GM12878 (cell line): ENCODE data around the gene OR2AE1. TPM values are rescaled to one million over a fixed set of nuclear protein-coding genes. Genes with fewer than 3 reads are reported as not detected.

Source experiments
- ATAC-seq: fragments of 200-7000 bp; cut with Tn5 transposase; 3 replicates; pipeline ENCODE4 v1.9.1; 2020; ENCODE audit warnings: mild to moderate bottlenecking, moderate library complexity
- BruUV-seq: library from RNA; stranded (reverse); fragments of 400-500 nt; replicated peaks from 2 replicates; lab custom pipeline; 2021; lab: Mats Ljungman, UMichigan
- CTCF ChIA-PET: fragments of 300-600 bp; sonication (Branson Sonifier 250); formaldehyde crosslinking; extraction: SDS; loops from one replicate; lab custom pipeline; 2021; ENCODE audit warnings: inconsistent platforms; lab: Yijun Ruan, JAX
- POLR2A ChIA-PET: fragments of 350-600 bp; formaldehyde crosslinking; extraction: SDS; loops from one replicate; lab custom pipeline; 2021; ENCODE audit warnings: inconsistent platforms; lab: Charles Lee
- RAD21 ChIA-PET: fragments of 300-600 bp; sonication (Branson Sonifier 250); formaldehyde crosslinking; loops from one replicate; lab custom pipeline; 2023; ENCODE audit warnings: antibody characterized with exemption; ENCODE audit not compliant: unreplicated experiment; lab: Charles Lee
- SMC1A ChIA-PET: fragments of 300-600 bp; sonication (Branson Sonifier 250); formaldehyde crosslinking; loops from one replicate; lab custom pipeline; 2023; ENCODE audit not compliant: unreplicated experiment, uncharacterized antibody; lab: Charles Lee
- DNase-seq: peaks from one replicate; pipeline ENCODE4 v3.0.0-alpha.2; 2011; ENCODE audit warnings: low read depth, low spot score
- FAIRE-seq: peaks from 3 replicates; lab custom pipeline; 2011; peaks lifted over from hg19 to GRCh38; lab: Jason Lieb, UNC
- H2AFZ ChIP-seq: 2 replicates; pipeline ENCODE4 v1.6.0; 2011; ENCODE audit warnings: low read depth, low read length, control low read depth; ENCODE audit not compliant: control insufficient read depth
- H3K27ac ChIP-seq: 2 replicates; pipeline ENCODE4 v1.5.1; 2011; ENCODE audit warnings: control low read depth; ENCODE audit not compliant: control insufficient read depth, insufficient read depth
- H3K27me3 ChIP-seq, 2 experiments: replicated peaks in 1 of 2; 2 replicates each; pipeline versions ENCODE4 v1.6.0 to v1.6.1; 2011; ENCODE audit warnings: low read length in 1 of 2; ENCODE audit not compliant: control insufficient read depth in 2 of 2, insufficient read depth in 2 of 2
- H3K36me3 ChIP-seq, 2 experiments: 2 replicates each; pipeline ENCODE4 v1.5.1; 2011; ENCODE audit warnings: low read length in 1 of 2; ENCODE audit not compliant: control insufficient read depth in 2 of 2, insufficient read depth in 2 of 2
- H3K4me1 ChIP-seq: 2 replicates; pipeline ENCODE4 v1.6.1; 2011; ENCODE audit warnings: mild to moderate bottlenecking, low read length, moderate library complexity, mixed read lengths; ENCODE audit not compliant: control insufficient read depth, insufficient read depth
- H3K4me2 ChIP-seq: 2 replicates; pipeline ENCODE4 v1.6.0; 2011; ENCODE audit warnings: control low read depth; ENCODE audit not compliant: control insufficient read depth, insufficient read depth
- H3K4me3 ChIP-seq: fragments of 200-600 bp; sonication (generic); 2 replicates; pipeline ENCODE4 v1.5.1; 2016
- H3K79me2 ChIP-seq: 2 replicates; pipeline ENCODE4 v1.6.0; 2011; ENCODE audit warnings: low read length; ENCODE audit not compliant: control insufficient read depth, insufficient read depth
- H3K9ac ChIP-seq: 2 replicates; pipeline ENCODE4 v1.8.0; 2011; ENCODE audit warnings: low read length, control low read depth, mixed read lengths; ENCODE audit not compliant: control insufficient read depth, insufficient read depth
- H3K9me3 ChIP-seq: replicated peaks from 3 replicates; pipeline ENCODE4 v1.5.1; 2011; ENCODE audit warnings: mild to moderate bottlenecking, low read length; ENCODE audit not compliant: control insufficient read depth, insufficient read depth
- H4K20me1 ChIP-seq: 2 replicates; pipeline ENCODE4 v1.6.0; 2011; ENCODE audit not compliant: control insufficient read depth, insufficient read depth
- LARP7 ChIP-seq: fragments of 450-650 bp; IDR thresholded peaks from 2 replicates; pipeline ENCODE4 v1.6.1; 2017; ENCODE audit warnings: mild to moderate bottlenecking
- MYB ChIP-seq: fragments of 150-350 bp; IDR thresholded peaks from 2 replicates; pipeline ENCODE4 v1.6.1; 2014; ENCODE audit warnings: mild to moderate bottlenecking, low read depth, low read length, borderline replicate concordance
- NR2F1 ChIP-seq: fragments of 450-650 bp; conservative IDR thresholded peaks from 2 replicates; pipeline ENCODE4 v1.6.1; 2017; ENCODE audit warnings: mild to moderate bottlenecking
- POU2F2 ChIP-seq: IDR thresholded peaks from 3 replicates; pipeline ENCODE4 v1.6.1; 2011; ENCODE audit warnings: low read depth, mild to moderate bottlenecking, low read length, borderline replicate concordance
- RCOR1 ChIP-seq: conservative IDR thresholded peaks from 2 replicates; pipeline ENCODE4 v1.6.1; 2012; ENCODE audit warnings: low read depth, low read length, improper control_type of control experiment
- SIN3A ChIP-seq: IDR thresholded peaks from 2 replicates; pipeline ENCODE4 v1.6.1; 2012; ENCODE audit warnings: low read depth, low read length, improper control_type of control experiment
- SKIL ChIP-seq: fragments of 450-650 bp; IDR thresholded peaks from 2 replicates; pipeline ENCODE4 v1.6.1; 2017; ENCODE audit warnings: mild to moderate bottlenecking, low read depth, inconsistent platforms; ENCODE audit not compliant: poor library complexity, severe bottlenecking
- SUPT20H ChIP-seq: IDR thresholded peaks from 2 replicates; pipeline ENCODE4 v1.6.1; 2011; ENCODE audit warnings: low read depth, mild to moderate bottlenecking, low read length, moderate library complexity, borderline replicate concordance; ENCODE audit not compliant: control insufficient read depth
- YY1 ChIP-seq: IDR thresholded peaks from 2 replicates; pipeline ENCODE4 v1.6.1; 2011; ENCODE audit warnings: low read depth, mild to moderate bottlenecking, low read length
- ZBTB11 ChIP-seq: fragments of 450-650 bp; formaldehyde crosslinking; IDR thresholded peaks from 2 replicates; pipeline ENCODE4 v1.5.0; 2022; ENCODE audit warnings: mild to moderate bottlenecking, missing genetic modification characterization
- WGBS: methylation state at CpG from one replicate; pipeline ENCODE4 v1.1.6; 2016; ENCODE audit warnings: low lambda C conversion rate; ENCODE audit not compliant: insufficient replicate concordance, insufficient coverage; ENCODE audit errors: missing lambda C conversion rate; 5-methylcytosine and 5-hydroxymethylcytosine counted together
- in situ Hi-C: fragments of 300-500 bp; cut with MboI; formaldehyde crosslinking; loops from 9 replicates; pipeline ENCODE4 v1.14.3; 2018; ENCODE audit warnings: mixed read lengths
- intact Hi-C: fragments of 100-400 bp; cut with micrococcal nuclease; formaldehyde crosslinking; loops from one replicate; pipeline ENCODE4 v1.14.2; 2022; ENCODE audit not compliant: unreplicated experiment
- polyA plus RNA-seq, 11 experiments: library from polyadenylated mRNA; depleted of rRNA in 4 of 11; unstranded in 6 of 11; stranded (reverse) in 5 of 11; fragments of >200 nt; fragmentation: Nextera tagmentation in 4 of 11; fragmentation: Illumina TruSeq in 1 of 11; extraction: Ambion mirVana in 4 of 11; extraction: Trizol in 1 of 11; gene quantifications; 1 replicate in 1 of 11; 2 replicates in 10 of 11; pipeline versions ENCODE4 v1.2.1 to v1.2.3, GENCODE V29; 2011 to 2016; ENCODE audit warnings: inconsistent platforms in 2 of 11, missing spikeins in 2 of 11, low read depth in 1 of 11
- total RNA-seq, 4 experiments: library from RNA; depleted of rRNA in 3 of 4; stranded (reverse); fragments of >200 nt in 3 of 4; fragmentation: Illumina TruSeq in 1 of 4; extraction: Trizol in 1 of 4; gene quantifications; 2 replicates each; pipeline versions ENCODE4 v1.2.1 to v1.2.3, GENCODE V29; 2013 to 2021

OR2AE1 gene
- total and polyA plus RNA-seq, 10 of the 15 experiments (the other 5 are each of a cell fraction or from before 2014, with no cell fraction given): 0.05 to 0.34 (median 0.18) TPM; not detected in 4

GRCh38 chr7:99842926-99843325 lies 33.9 kb downstream of the OR2AE1 start:
- ChIA-PET POLR2A (no interaction called here), RAD21 (no interaction called here), SMC1A (no interaction called here), CTCF (no interaction called here)
- no peak for ATAC-seq
- no peak overlapping the region for H3K9ac ChIP-seq
- in situ Hi-C loops: no loop called here
- H3K27ac ChIP-seq: no peak overlapping the region
- FAIRE-seq: no peak
- TF ChIP-seq YY1 (no peak), MYB (no peak), SUPT20H (no peak), RCOR1 (no peak), SIN3A (no peak), ZBTB11 (no peak), POU2F2 (no peak), SKIL (no peak), LARP7 (no peak), NR2F1 (no peak)
- no peaks in the 10 kb centered on the region for H4K20me1 ChIP-seq
- no peak overlapping the region for H3K4me2 ChIP-seq
- intact Hi-C loops: no loop called here
- DNase-seq: no peak
- H3K9me3 ChIP-seq: no peaks in the 10 kb centered on the region
- H3K36me3 ChIP-seq: no peaks in the 10 kb centered on the region
- no peak overlapping the region for H2AFZ ChIP-seq
- no peaks in the 10 kb centered on the region for H3K4me1 ChIP-seq
- 46% methylated on average over 2 of the region's 2 CpGs for WGBS
- BruUV-seq: no TSS peak
- H3K4me3 ChIP-seq: no peak overlapping the region
- no peaks in the 10 kb centered on the region; a peak in 2 of 4 replicates for H3K27me3 ChIP-seq
- H3K79me2 ChIP-seq: no peaks in the 10 kb centered on the region
